Loucy (cell line): ENCODE results near the gene GRIA2.

ENCODE experiments used
- H2AFZ ChIP-seq: fragments of 200-600 bp; sonication (generic); 2 replicates; pipeline ENCODE4 v1.6.0; 2016; ENCODE audit warnings: antibody characterized with exemption, mild to moderate bottlenecking, low read length, moderate library complexity
- H3F3A ChIP-seq: fragments of 200-600 bp; 2 replicates; pipeline ENCODE4 v1.6.0; 2016; ENCODE audit warnings: antibody characterized with exemption, low read depth, mild to moderate bottlenecking
- H3K27me3 ChIP-seq: fragments of 200-600 bp; sonication (generic); 2 replicates; pipeline ENCODE4 v1.6.1; 2014; ENCODE audit warnings: low read length, mild to moderate bottlenecking; ENCODE audit not compliant: insufficient read depth, poor library complexity, severe bottlenecking
- H3K36me3 ChIP-seq: fragments of 200-600 bp; sonication (generic); 2 replicates; pipeline ENCODE4 v1.6.1; 2016; ENCODE audit warnings: low read length; ENCODE audit not compliant: insufficient read depth
- H3K4me1 ChIP-seq: fragments of 200-600 bp; sonication (generic); 2 replicates; pipeline ENCODE4 v1.5.1; 2014; ENCODE audit warnings: low read length, mild to moderate bottlenecking; ENCODE audit not compliant: insufficient read depth, poor library complexity, severe bottlenecking
- H3K4me2 ChIP-seq: fragments of 200-600 bp; sonication (generic); 2 replicates; pipeline ENCODE4 v1.6.0; 2014; ENCODE audit warnings: antibody characterized with exemption, low read length, low read depth, mild to moderate bottlenecking; ENCODE audit not compliant: poor library complexity, severe bottlenecking
- H3K4me3 ChIP-seq: fragments of 200-600 bp; sonication (generic); 2 replicates; pipeline ENCODE4 v1.5.1; 2014; ENCODE audit warnings: low read length, mild to moderate bottlenecking, mixed read lengths; ENCODE audit not compliant: poor library complexity, severe bottlenecking
- H3K79me2 ChIP-seq: fragments of 200-600 bp; sonication (generic); 2 replicates; pipeline ENCODE4 v1.6.1; 2014; ENCODE audit warnings: low read length; ENCODE audit not compliant: insufficient read depth
- H3K9ac ChIP-seq: fragments of 200-600 bp; sonication (generic); 2 replicates; pipeline ENCODE4 v1.6.0; 2014; ENCODE audit warnings: mild to moderate bottlenecking, low read depth, low read length, moderate library complexity; ENCODE audit not compliant: poor library complexity, severe bottlenecking
- H3K9me2 ChIP-seq: fragments of 200-600 bp; sonication (generic); replicated peaks from 2 replicates; pipeline ENCODE4 v1.6.1; 2016; ENCODE audit warnings: low read depth, low read length, mixed read lengths
- H3K9me3 ChIP-seq: fragments of 200-600 bp; sonication (generic); 2 replicates; pipeline ENCODE4 v1.6.1; 2014; ENCODE audit warnings: mild to moderate bottlenecking, antibody characterized with exemption, low read length, low read depth; ENCODE audit not compliant: insufficient read depth
- H4K20me1 ChIP-seq: fragments of 200-600 bp; sonication (generic); 2 replicates; pipeline ENCODE4 v1.6.0; 2014; ENCODE audit warnings: antibody characterized with exemption, low read length, mild to moderate bottlenecking; ENCODE audit not compliant: insufficient read depth, poor library complexity, severe bottlenecking
- EZH2phosphoT487 ChIP-seq: fragments of 200-600 bp; IDR thresholded peaks from 2 replicates; pipeline ENCODE4 v1.6.1; 2018; ENCODE audit warnings: antibody characterized with exemption, mild to moderate bottlenecking, moderate library complexity, borderline replicate concordance
- TF ChIP-seq, protein P1 (sequence below): fragments of 200-600 bp; sonication (generic); conservative IDR thresholded peaks from 2 replicates; pipeline ENCODE4 v1.5.1; 2014; ENCODE audit warnings: mild to moderate bottlenecking, antibody characterized with exemption, low read length

Gene GRIA2

DNA sequence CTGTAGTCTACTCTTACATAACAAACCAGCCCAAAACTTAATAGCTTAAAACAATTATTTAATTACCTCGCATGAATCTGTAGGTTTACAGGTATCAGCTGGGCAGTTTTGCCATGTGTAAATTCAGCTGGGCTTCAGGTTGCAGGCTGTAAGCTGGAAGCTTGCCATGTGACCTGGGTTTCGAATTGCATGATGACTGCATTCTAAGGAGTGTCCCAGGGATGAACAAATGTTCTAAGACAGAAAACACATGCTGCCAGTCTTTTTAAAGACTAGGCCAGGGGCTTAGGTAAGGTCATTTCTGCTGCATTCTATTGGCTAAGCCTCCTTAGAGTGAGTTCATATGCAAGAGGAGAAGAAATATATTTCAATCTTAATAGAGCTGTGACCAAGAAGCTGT, 44.8 kb downstream of the GRIA2 start:
- no peaks in the 10 kb centered on the region for H3K9me3 ChIP-seq
- TF ChIP-seq EZH2phosphoT487: no peak
- TF ChIP-seq, protein P1, sequence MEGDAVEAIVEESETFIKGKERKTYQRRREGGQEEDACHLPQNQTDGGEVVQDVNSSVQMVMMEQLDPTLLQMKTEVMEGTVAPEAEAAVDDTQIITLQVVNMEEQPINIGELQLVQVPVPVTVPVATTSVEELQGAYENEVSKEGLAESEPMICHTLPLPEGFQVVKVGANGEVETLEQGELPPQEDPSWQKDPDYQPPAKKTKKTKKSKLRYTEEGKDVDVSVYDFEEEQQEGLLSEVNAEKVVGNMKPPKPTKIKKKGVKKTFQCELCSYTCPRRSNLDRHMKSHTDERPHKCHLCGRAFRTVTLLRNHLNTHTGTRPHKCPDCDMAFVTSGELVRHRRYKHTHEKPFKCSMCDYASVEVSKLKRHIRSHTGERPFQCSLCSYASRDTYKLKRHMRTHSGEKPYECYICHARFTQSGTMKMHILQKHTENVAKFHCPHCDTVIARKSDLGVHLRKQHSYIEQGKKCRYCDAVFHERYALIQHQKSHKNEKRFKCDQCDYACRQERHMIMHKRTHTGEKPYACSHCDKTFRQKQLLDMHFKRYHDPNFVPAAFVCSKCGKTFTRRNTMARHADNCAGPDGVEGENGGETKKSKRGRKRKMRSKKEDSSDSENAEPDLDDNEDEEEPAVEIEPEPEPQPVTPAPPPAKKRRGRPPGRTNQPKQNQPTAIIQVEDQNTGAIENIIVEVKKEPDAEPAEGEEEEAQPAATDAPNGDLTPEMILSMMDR: no peak
- H3K4me2 ChIP-seq: no peak overlapping the region

DNA sequence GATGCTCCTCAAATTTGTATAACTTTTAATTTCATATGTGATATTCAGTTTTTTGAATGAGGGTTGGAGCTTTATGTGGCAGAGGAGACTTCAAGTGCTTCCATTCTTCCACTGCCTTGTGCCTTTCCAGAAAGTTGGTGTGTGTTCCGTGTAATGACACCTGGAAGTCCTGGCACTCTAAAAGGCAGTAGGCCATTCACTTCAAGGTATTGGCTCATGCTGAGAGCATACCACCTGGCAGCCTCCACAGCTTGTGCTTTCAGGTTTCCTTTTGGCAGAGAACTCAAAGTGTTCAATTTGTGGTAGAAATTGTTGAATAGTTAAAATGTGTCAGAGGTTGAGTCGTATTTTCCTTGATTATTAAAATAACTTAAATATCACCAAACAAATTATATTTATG, 49.6 kb downstream of the GRIA2 start:
- Histone ChIP-seq H3F3A (no peaks in the 10 kb centered on the region), H4K20me1 (no peaks in the 10 kb centered on the region), H2AFZ (no peak overlapping the region)

More for the DNA sequence above, 44.8 kb downstream of the GRIA2 start:
- no peak overlapping the region for H3K9ac ChIP-seq
- H3K36me3 ChIP-seq: no peaks in the 10 kb centered on the region
- H3K4me1 ChIP-seq: no peaks in the 10 kb centered on the region
- no peak overlapping the region for H3K4me3 ChIP-seq
- no peaks in the 10 kb centered on the region for H3K9me2 ChIP-seq
- no peaks in the 10 kb centered on the region for H4K20me1 ChIP-seq
- H3F3A ChIP-seq: no peaks in the 10 kb centered on the region
- no peak overlapping the region for H2AFZ ChIP-seq
- no peaks in the 10 kb centered on the region for H3K79me2 ChIP-seq
- H3K27me3 ChIP-seq: no peaks in the 10 kb centered on the region

DNA sequence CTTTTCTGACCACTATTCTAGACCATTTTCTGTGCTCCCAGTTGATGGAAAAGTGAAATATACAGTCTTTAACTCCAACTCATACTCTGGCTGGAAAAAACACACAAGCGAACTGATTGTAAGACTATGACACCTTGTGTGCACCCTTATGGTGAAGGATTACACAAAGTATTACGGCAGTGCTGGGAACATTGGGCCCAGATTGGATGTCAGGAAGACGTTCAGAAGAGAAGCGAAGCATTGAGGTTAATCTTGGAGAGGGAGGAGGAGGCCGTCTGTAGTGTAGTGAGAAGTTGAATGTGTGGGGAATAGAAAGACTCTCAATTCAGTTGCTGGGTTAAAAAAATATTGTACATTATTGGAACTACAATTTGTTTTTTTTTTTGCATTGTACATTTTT, 50.0 kb downstream of the GRIA2 start:
- H3K79me2 ChIP-seq: no peaks in the 10 kb centered on the region
- no peaks in the 10 kb centered on the region for H3F3A ChIP-seq
- no peak overlapping the region for H3K4me3 ChIP-seq
- no peaks in the 10 kb centered on the region for H3K9me3 ChIP-seq
- no peaks in the 10 kb centered on the region for H3K27me3 ChIP-seq
- H3K4me2 ChIP-seq: no peak overlapping the region
- no peaks in the 10 kb centered on the region for H4K20me1 ChIP-seq
- H3K4me1 ChIP-seq: no peaks in the 10 kb centered on the region
- H3K9me2 ChIP-seq: no peaks in the 10 kb centered on the region
- H3K36me3 ChIP-seq: no peaks in the 10 kb centered on the region
- TF ChIP-seq, protein P1: no peak
- TF ChIP-seq EZH2phosphoT487: no peak
- H2AFZ ChIP-seq: no peak overlapping the region
- H3K9ac ChIP-seq: no peak overlapping the region

More for the DNA sequence above, 49.6 kb downstream of the GRIA2 start:
- H3K27me3 ChIP-seq: no peaks in the 10 kb centered on the region
- no peak overlapping the region for H3K9ac ChIP-seq
- H3K4me1 ChIP-seq: no peaks in the 10 kb centered on the region
- no peak overlapping the region for H3K4me3 ChIP-seq
- no peaks in the 10 kb centered on the region for H3K9me2 ChIP-seq
- no peaks in the 10 kb centered on the region for H3K9me3 ChIP-seq
- no peak for TF ChIP-seq EZH2phosphoT487
- TF ChIP-seq, protein P1: no peak
- no peaks in the 10 kb centered on the region for H3K36me3 ChIP-seq
- H3K79me2 ChIP-seq: no peaks in the 10 kb centered on the region
- no peak overlapping the region for H3K4me2 ChIP-seq
